ENCODE results near the gene MTUS2.

- TF ChIP-seq CTCF (IDR thresholded peaks at IDR 0.05) (no peak), POLR2A (IDR thresholded peaks at IDR 0.05) (no peak), POLR2AphosphoS5 (IDR thresholded peaks at IDR 0.05) (no peak)
Measured at GRCh38 chr13:28953714-28954418, 133.7 kb downstream of the MTUS2 start.
